Measurements from ENCODE around the gene SLC22A14.

- TF ChIP-seq, protein P1, sequence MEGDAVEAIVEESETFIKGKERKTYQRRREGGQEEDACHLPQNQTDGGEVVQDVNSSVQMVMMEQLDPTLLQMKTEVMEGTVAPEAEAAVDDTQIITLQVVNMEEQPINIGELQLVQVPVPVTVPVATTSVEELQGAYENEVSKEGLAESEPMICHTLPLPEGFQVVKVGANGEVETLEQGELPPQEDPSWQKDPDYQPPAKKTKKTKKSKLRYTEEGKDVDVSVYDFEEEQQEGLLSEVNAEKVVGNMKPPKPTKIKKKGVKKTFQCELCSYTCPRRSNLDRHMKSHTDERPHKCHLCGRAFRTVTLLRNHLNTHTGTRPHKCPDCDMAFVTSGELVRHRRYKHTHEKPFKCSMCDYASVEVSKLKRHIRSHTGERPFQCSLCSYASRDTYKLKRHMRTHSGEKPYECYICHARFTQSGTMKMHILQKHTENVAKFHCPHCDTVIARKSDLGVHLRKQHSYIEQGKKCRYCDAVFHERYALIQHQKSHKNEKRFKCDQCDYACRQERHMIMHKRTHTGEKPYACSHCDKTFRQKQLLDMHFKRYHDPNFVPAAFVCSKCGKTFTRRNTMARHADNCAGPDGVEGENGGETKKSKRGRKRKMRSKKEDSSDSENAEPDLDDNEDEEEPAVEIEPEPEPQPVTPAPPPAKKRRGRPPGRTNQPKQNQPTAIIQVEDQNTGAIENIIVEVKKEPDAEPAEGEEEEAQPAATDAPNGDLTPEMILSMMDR (IDR thresholded peaks at IDR 0.05), result no peak
- no peak for TF ChIP-seq KAT7 (CRISPR knock-in tag; IDR thresholded peaks at IDR 0.05; ENCODE audit: borderline replicate concordance)
- TF ChIP-seq E2F4 (CRISPR knock-in tag; IDR thresholded peaks at IDR 0.05; ENCODE audit: borderline replicate concordance, low read depth), result no peak
- no peak for TF ChIP-seq RORB (CRISPR knock-in tag; IDR thresholded peaks at IDR 0.05)
- no peak for TF ChIP-seq CREM (CRISPR knock-in tag; IDR thresholded peaks at IDR 0.05)
Observed at GRCh38 chr3:38264353-38264771, 17.7 kb upstream of the SLC22A14 start.
